Measurements from ENCODE around the gene ITPR2.
A peak's percentile ranks its signal among the peaks of the same experiment; 100 is the strongest.
"Not testable (repeated sequence)": the region's sequence is repeated elsewhere in the genome, so short reads cannot be mapped to it uniquely, and the experiment has no call there.

Gene ITPR2

DNA sequence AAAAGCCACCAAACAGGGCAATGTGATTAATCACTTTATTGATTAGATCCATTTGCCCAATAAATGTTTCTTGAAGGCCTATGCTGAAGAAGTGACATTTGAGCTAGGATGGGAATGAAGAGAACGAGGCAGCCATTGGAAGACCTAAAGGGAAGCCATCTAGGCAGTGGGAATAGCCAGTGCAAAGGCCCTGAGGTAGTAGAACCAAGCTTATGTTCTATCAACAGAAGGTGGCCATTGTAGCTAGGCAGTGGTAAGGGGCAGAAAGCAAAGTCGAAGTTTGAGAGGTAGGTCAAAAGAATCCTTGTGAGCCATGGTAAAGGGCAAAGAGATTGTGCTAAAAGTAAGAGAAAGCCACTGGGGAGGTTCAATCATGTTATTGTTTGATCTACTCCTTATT is 173.1 kb downstream of the ITPR2 start:
- no peak for DNase-seq (ENCODE audit: low read depth)

DNA sequence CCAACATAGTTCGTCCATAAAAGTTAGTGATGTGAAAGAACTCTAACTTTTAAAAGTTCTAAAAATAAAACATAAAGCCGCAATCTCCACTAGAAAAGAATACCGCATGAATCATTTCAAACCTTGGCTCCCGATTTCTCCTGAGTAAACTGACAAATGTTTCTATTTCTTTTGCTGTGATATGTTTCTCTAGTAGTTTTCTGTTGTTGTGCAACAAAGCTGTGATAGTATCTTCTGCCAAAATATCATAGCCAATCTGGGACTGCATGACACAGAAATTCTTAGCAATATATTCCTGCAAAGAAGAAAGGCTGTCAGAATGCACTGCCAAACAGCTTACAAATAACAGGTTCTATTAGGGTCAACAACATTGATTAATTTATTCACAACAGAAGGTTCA is 174.0 kb downstream of the ITPR2 start:
- no peak for DNase-seq (ENCODE audit: low read depth)

DNA sequence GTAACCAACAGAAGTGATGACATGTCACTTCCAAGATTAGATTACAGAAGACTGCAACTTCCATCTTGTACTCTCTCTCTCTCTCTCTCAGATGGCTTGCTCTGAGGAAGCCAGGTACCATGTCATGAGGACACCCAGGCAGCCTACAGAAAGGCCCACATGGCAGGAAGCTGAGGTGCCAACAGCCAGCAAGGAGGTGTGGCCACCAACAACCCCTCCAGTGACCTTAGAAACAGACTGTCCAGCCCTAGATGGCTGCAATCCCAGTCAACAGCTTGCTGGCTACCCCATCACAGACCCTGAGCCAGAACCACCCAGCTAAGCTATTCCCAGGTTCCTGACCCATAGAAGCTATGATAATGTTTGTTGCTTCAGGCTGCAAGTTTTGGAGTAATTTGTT is 178.4 kb downstream of the ITPR2 start:
- DNase-seq (ENCODE audit: low read depth) = no peak

DNA sequence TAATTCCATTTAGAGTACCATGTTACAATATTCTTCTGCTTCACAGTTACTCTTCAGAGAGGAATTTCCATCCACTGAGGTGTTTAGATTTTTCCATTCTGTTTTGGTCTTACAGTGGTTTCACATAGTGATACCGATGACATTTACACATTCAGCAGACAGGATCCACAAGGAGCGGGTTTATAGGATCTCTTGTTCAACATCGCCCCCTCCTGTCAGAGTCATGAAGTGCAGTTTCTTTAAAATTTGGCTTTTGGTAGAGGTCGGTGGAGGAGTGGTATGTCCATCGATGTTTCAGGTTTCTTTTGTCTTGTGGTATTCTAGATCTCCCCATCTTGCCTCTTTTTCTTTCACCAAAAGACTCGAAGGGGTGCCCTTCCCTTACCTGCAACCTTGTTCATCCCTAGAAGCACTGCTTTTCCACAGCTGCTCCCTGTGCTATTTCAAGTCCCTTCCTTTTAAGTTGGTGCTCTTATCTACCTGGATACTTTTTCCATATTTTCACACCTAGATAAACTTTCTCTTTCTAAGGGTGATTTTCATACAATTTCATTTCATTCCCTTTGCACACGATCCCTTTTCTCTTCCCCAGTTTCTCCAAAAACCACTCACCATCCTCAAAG is 181.3 kb downstream of the ITPR2 start:
- DNase-seq (ENCODE audit: low read depth) = peak; percentile 53

DNA sequence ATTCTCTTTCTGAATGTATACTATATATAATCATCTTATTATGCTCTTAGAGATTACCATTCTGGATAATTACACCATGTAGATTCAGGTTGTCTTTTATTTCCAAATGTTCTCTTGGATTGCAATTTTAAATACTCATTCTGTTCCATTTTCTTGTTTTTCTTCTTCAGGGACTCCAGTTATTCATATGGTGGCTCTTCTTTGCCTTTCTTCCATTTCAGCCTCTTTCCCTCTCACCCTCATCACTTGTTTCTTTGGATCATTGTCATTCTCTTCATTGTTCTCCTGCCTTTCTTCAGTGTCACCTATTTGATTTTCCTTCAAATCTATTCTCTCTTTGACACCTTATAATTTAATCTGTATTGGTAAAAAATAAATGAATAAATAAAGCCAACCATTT is 182.0 kb downstream of the ITPR2 start:
- DNase-seq (ENCODE audit: low read depth) = no peak

DNA sequence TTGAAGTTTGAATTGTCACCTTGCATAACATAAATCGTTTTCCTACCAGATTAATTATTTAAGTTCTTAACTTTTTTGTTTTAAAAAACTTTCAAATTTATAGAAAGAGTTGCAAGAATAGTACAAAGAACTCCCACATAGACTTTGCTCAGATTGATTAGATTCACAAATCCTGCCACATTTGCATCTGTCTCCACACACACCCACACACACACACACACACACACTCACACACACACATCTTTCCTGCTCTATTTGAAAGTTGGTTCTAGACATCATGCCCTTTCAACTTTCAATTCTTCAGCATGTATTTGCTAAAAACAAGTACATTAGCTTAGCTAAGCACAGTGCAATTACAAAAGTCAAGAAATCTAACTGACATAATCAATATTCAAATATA is 184.0 kb downstream of the ITPR2 start:
- no peak for DNase-seq (ENCODE audit: low read depth)

DNA sequence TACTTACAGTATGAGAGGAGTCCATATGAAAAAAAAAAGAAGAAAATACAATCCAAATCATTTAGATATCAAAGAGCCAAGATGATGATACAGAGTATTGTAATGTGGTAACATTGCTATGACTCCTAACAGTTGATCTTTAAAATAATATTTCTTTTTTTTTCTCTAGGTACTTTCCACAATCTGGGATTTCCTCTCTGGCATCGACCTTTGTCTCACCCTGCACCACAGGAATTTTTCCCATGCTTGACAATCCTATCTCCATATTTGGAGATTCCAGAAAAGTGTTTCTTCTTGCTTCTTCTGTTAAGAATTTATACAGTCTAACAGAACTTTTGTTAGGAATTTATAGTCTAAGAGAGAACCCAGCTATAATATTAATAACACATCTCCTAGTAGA is 184.4 kb downstream of the ITPR2 start:
- DNase-seq (ENCODE audit: low read depth) = peak; percentile 73

DNA sequence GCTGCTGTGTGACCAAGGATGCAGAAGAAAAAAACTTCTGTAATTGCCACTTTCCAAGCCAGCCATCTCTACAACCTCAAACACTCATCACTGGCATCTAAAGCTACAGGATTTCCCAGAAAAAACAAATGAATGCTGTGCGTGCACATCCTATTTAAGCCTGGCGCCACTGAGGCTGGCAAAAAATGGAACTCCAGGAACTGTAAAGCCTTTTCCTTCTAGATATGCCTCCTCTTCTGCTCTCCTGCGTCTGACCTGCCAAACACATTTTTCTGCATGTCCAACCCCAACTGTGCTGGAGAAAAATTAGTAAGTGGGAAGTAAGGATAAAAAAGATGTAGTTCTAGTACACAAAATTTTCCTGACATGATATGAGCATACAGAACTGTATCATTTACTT is 184.9 kb downstream of the ITPR2 start:
- DNase-seq (ENCODE audit: low read depth) = no peak

DNA sequence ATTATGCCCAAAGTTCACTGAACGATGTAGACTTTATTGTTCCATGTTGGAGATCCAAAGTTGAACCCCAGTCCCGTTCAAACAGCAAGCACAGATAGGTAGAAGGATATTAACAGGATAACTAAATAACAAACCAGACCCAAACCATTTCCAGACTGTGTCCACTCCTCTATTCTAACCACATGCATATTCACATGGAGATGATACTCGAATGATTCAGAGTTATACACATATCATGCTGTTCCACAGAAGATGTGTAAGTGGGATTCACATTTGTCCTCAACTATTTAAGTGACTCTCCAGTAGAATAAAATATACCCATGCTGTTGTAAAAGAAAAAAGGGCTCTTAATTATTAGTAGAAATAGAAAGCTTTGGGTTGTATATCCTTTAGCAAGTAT is 185.9 kb downstream of the ITPR2 start:
- DNase-seq (ENCODE audit: low read depth) = no peak

DNA sequence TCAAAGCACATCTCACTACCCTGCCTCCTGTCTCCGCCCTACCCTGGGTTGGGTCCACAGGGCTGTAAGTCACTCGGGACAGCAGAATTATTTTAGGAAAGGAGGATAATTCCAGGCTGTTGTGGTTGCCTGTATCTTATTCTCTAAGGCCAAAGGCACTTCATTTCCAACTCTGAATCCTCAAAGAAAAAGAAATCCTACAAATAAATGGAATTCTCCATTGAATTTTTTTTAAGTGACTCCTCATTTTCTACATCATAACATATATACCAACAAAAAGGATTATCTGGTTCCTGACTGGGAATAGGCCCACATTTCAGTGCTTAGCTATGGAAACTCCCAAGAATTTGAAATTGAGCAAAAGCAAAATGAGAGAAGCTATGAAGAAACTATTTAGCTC is 186.4 kb downstream of the ITPR2 start:
- DNase-seq (ENCODE audit: low read depth) = no peak

DNA sequence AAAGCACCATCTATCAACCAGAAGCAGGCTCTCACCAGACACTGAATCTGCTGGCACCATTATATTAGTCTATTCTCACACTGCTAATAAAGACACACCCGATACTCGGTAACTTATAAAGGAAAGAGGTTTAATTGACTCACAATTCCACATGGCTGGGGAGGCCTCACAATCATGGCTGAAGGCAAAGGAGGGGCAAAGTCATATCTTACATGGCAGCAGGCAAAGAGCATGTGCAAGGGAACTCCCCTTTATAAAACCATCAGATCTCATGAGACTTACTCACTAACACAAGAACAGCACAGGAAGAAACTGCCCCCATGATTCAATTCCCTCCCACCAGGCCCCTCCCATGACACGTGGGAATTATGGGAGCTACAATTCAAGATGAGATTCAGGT is 188.6 kb downstream of the ITPR2 start:
- DNase-seq (ENCODE audit: low read depth) = not testable (repeated sequence)

DNA sequence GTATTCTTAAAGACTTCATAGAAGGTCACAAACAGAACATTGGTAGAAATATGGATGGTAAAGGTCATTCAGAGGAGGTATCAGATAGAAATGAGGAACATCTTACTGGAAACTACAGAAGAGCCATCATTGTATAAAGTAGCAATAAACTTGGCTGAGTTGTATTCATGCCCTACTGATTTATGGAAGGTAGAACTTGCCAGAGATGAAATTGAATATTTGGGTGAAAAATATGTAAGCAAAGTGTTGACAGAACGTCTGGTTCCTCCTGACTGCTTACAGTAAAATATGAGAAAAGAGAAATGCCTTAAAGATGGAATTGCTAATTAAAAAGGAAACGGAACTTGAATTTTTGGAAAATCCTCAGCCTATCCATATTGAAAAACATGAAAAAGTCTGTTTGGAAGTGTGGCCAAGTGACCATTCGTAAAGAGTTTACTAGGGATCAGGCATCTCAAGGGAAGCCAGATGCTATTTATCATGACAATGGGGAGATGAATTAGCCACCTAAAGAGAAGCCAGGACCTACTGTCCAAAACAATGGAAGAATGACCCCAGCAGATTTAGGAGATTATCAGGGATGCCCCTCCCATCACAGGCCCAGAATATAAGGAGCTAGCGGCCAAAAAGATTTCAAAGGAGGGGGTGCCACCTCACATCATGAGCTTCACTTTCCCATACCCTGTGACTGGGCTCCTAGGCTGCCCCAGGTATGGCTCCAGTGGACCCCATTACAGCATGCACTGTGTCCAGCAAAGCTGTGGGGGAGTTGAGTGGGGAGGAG is 189.3 kb downstream of the ITPR2 start:
- DNase-seq (ENCODE audit: low read depth) = no peak

DNA sequence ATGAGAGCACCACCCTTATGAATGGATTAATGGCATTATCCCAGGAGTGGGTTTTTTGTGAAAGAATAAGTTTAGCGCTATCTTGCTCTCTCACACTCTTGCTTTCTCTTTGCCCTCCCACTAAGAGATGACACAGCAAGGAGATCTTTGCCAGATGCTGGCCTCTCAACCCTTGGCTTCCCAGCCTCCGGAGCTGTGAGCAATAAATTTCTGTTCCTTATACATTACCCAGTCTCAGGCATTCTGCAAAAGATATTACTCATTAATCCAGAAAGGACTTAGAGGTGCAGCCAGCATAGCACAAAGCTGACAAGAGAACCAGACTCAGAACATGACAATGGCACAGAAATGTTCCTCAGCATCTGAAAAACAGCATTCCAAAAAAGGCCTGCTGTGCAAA is 190.6 kb downstream of the ITPR2 start:
- no peak for DNase-seq (ENCODE audit: low read depth)

DNA sequence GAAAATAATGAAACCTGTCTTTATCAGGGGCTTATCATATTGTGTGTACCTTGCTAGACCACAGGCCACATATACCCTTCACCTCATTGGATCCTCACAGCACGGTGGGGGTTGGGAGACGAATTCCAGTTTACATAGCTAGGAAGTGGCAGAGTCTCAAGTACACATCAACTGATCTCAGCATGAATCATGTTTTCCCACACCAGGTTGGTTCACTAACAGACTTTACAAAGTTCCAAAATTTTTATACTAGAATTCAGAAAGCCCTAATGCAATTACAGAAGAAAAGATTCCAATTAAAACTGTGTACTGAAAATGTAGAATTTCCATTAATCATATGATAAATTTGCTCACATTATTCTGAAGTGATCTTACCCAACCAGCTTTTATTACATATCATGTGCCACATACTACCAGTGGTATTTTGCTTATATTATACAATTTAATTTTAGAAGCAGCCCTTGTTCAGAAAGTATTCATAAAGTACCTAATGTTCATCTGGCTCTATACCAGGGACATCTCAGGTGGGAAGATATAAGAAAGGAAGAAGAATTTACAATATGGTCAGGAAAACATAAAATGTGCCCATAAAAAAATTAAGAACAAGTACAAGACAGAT is 196.2 kb downstream of the ITPR2 start:
- no peak for DNase-seq (ENCODE audit: low read depth)

DNA sequence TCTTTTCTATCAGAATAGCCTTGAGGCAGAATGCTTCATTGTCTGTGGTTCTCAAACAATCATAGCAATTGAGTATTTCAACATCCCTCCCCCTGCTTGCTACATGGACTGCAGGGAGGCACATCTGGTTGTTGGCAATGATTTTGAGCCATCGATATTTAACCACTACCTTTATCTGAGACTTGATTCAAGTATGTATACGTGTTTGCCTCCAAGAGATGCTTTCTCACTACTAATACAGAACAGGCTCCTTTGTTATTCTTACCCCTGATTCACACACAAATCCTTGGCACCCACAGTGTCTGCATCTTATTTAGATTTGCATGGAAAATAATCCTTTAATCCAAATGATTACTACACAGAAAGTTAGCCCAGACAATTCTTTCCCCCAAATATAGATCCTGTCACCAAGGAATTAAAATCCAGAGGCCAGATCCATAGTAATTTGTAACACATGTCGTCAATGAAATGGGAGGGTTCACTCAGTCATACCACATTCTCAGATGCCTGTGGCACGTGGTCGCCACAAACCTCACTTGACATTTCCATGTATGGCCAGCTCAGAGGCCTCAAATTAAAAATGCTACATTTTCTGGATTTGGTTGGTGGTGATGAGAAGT is 199.3 kb downstream of the ITPR2 start:
- peak; percentile 63 for DNase-seq (ENCODE audit: low read depth)

DNA sequence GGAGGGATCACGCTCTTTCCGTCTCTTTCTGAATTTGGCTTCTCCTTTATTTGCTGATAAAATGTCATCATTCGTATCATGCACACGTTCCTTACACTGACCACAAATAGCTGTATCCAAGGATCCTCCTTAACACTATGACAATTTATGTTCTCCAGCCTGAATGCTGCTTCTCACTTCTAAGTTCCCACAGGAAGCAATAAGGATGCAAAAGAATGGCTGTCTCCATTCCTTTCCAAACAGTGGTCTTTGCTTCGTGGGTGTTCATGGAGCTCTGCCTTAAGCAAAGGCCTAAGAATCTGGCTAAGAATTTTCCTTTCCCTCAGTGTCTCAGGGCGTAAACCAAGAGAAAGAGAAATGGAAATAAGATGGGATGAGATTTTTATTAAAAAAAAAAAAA is 200.2 kb downstream of the ITPR2 start:
- DNase-seq (ENCODE audit: low read depth) = no peak

DNA sequence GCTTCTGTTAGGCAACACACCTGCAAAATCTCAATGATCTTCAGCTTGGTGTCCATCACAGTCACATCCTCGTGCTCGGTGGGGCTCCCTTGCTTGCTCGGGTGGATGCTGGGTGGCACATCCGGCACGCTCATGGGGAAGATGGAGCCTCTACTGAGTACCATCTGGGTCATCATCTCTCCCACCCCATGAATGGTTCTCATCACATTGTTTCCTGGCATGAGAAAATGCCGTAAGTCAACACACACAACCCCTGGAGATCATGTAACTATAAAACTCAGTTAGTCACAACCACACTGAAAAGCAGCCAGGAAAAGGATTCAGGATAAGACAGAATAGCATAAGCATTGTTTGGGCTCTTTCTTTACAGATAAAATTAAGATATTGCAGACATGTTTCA is 201.1 kb downstream of the ITPR2 start:
- no peak for DNase-seq (ENCODE audit: low read depth)

DNA sequence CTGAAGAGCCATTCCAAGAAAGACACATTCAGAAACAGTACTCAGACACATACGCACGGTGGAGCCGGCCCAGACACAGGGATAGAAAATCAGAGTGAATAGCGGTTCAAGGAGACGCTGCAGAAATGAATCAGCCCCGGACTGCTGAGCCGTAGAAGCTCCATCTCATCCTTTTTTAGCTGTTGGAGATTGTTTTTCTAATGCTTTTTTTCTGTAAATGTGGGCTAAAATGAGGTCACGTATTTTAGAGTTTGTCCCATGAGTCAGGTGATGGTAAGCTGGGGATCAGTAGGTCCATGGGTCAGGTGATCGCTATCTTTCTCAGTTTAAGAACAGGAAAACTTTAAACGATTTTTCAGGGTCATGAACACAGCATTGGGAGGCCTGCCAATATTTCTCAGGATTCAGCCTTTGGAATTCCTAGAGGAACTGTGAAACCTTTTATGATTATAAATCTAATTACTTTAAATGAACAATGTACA is 202.4 kb downstream of the ITPR2 start:
- no peak for DNase-seq (ENCODE audit: low read depth)

DNA sequence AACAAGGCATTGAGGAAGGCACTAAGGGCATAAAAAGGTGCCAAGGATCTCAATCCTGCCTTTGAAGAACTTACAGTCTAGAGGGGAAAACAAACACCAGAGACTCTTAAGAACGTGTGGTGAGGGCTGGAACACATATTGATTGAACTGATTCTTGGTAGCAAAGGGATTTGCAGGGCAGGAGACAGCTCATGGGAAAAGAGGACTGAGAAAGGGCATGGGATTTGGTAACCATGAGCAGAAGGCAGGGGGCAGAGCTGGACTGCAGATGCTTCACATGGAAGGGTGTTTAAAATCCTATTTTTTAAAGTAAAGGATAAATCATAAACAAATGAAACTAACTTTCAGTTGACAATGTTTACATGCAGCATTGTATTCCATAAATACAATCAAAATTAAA is 203.1 kb downstream of the ITPR2 start:
- no peak for DNase-seq (ENCODE audit: low read depth)

DNA sequence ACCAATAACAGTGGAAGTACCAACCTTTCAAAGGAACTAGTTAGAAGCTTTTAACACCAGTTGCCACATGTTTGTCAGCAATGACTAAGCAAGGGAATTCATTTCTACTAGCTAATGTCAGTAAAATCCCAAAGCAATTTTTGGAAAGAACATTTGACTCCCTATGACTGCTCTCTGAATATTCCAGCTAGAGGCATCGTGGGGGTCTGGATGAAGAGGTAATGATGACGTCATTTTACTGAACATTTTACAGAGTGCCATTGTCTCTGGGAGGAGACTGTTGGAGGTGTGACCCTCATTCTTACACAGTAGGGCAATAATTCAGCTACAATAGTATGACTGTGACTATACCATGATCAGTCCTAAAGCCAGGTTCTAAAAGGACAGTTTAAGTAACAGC is 204.8 kb downstream of the ITPR2 start:
- no peak for DNase-seq (ENCODE audit: low read depth)

DNA sequence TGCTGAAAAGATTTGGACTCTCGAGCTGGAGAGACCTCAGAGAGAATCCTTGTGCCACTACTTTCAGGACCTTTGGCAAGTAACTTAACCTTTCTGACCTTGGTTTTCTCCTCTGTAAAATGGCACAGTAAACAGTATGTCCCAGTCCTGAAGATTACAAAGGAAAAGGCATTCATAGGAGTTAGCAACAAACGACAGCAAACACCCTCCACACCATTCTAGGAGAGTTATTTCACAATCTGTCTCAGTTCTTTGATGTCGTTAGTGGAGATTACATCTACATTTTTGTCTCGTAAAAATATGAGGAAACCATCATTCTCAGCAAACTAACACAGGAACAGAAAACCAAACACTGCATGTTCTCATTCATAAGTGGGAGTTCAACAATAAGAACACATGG is 205.7 kb downstream of the ITPR2 start:
- no peak for DNase-seq (ENCODE audit: low read depth)

DNA sequence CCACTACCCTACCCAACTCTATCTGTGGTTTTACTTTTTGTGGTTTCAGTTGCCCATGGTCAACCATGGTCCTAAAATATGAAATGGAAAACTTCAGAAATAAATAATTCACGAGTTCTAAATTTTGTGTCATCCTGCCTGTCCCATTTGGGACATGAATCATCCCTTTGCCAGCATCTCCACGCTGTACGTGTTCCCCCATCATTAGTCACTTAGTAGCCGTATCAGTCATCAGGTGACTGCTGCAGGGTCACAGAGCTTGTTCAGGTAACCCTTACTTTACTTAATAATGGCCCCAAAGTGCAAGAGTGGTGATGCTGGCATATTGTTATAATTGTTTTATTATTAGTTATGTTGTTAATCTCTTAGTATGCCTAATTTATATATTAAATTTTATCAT is 209.9 kb downstream of the ITPR2 start:
- DNase-seq (ENCODE audit: low read depth) = no peak

DNA sequence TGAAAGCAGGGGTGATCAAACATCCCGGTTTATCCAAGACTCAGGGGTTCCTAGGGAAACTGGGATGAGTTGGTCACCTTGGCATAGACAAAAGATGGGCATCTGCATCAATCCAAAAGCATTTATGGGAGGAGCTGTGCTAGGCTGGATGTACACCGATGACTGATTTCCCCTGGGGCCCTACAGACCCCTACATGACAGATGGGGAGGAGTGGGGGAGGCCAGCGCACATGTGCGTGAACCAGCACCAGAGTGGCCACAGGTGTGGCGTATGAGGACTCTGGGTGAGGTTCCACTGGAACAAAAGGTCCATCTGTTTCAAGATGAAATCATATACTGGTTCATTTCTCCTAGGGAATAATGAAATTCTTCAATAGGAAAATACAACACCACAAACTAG is 210.4 kb downstream of the ITPR2 start:
- no peak for DNase-seq (ENCODE audit: low read depth)

All from HS-5 (cell line).